Measurements from ENCODE around the gene DLGAP1.

The DLGAP1 gene

DNA sequence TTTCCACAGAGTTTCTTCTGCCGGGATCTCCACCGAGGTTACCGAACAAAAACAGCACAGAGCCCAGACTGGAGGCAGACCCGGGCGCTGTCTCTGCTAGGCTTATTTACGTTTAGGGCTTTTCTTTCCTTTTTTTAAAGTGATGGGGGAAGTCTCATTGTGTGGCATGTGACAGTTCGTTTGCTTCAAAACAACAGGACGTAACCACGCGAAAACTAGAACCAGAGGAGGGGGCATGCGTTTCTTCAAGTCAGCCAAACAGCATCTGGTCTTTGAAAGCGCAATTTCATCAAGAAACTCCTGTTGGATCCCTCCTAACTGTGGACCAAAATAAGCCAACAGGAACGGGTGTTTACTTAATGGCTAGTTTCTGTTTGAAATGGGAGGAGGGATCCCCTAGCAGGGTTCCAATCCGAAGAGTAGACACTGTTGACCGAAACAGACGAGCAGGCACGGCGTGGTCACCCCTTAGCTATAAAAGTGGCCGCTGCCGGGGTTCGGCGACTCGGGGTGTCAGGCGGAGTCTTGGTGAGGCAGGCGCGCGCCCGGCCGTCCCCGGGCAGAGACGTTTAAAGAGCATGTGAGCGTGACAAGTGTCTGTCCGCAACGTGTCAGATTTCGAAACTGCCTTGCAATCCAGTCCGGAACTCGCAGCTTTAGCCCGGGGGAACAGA is 1006.1 kb downstream of the DLGAP1 start:
- peak overlapping the region; percentile 63 for H3K4me3 ChIP-seq (replicated peaks; ENCODE audit: low read depth, low read length)
- peak; percentile 87 for DNase-seq (ENCODE audit: extremely low read depth, insufficient read length)
- TF ChIP-seq, protein P1, sequence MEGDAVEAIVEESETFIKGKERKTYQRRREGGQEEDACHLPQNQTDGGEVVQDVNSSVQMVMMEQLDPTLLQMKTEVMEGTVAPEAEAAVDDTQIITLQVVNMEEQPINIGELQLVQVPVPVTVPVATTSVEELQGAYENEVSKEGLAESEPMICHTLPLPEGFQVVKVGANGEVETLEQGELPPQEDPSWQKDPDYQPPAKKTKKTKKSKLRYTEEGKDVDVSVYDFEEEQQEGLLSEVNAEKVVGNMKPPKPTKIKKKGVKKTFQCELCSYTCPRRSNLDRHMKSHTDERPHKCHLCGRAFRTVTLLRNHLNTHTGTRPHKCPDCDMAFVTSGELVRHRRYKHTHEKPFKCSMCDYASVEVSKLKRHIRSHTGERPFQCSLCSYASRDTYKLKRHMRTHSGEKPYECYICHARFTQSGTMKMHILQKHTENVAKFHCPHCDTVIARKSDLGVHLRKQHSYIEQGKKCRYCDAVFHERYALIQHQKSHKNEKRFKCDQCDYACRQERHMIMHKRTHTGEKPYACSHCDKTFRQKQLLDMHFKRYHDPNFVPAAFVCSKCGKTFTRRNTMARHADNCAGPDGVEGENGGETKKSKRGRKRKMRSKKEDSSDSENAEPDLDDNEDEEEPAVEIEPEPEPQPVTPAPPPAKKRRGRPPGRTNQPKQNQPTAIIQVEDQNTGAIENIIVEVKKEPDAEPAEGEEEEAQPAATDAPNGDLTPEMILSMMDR (IDR thresholded peaks at IDR 0.05; ENCODE audit: insufficient read depth, low read length, poor library complexity, severe bottlenecking): no peak
- no peaks in the 10 kb centered on the region for H3K36me3 ChIP-seq (ENCODE audit: control insufficient read depth, insufficient read depth, low read length)
- H3K27me3 ChIP-seq (replicated peaks; ENCODE audit: control insufficient read depth, insufficient read depth, low read length): no peaks in the 10 kb centered on the region; the same call in 1 of the 2 replicates

DNA sequence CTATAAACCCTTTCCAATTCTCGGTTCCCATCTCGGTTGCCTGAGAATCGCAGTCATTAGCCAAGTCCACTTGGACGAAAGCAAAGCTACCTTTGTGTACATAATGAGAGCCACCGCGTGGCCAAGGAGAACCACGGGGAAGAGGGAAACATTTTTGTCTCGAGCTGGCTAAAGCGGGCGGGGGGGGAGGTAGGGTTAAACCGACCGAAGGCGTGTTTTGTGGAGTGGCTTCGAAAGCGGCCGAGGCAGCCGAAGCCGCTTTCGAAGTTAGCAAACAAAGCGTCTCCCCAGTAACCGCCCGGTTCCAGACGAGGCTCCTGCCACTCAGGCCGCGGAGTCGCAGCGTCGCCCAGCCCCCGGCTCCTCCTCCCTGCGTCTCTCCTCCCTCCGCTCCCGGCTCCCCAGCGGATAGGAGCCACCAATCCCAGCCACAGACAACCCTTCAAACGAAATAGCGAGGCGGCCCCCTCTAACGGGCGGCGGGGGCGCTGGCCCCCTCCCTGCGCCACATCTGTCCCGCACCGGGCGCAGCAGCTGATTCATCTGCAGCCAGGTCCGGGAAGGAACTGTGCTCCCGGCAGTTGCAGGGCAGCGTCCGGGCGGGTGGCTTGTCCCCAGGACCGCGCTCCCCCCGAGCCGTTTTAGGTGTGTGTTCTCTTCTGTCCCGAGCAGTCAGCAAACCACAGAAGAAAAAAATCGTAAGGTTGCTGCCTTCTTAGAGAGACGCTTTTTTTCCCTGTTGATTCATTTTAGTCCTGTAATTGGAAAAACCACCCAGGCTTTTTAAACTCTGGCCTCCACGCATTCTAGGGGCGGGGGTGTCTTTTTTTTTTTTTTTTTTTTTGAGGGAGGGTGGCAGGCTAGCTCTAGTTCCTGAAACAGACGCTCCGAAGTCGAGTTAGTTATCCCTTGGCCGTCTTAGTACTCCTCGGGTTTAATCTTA is 1006.9 kb downstream of the DLGAP1 start:
- TF ChIP-seq, protein P1 (IDR thresholded peaks at IDR 0.05; ENCODE audit: insufficient read depth, low read length, poor library complexity, severe bottlenecking): peak; percentile 24
- peak; percentile 87 for DNase-seq (ENCODE audit: extremely low read depth, insufficient read length)
- H3K4me3 ChIP-seq (replicated peaks; ENCODE audit: low read depth, low read length): peak overlapping the region; percentile 63

DNA sequence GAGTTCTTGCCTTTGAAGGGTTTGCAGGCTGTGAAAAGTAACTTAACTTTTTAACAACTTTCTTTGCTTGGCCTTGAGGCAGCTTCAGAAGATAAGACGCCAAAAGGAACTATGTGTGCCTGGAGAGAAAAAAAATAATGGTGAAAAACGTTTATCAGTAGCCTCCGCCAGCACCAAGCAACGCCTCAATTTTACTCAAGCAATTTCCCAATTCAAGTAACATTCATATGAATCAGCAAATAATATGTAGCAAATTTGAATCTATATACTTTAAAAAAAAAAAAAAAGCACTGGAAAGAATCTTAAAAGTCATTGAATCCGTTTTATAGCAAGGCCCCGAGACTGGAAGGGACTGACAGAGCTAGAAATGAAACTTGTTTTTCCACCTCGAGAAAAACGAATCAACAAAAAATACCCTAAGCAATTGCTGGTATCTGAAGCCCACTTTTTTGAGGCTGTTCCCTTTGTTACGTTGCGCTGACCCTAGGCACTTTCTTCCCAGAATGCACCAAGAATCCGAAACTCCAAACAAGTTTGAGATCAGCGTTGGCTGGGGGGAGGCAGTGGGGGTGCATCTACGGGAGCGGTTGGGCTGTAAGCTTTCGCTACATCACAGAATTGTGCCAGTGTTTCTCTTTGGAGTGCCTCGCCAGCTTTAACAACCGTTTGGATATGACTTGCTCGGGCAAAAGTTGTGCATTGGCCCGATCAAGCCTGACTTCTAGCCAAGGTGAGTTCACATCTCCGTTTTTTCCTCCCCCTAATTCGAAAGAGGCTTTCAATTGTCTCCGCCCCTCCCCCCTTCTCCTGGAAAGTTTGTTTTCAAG is 1007.8 kb downstream of the DLGAP1 start:
- no peak for DNase-seq (ENCODE audit: extremely low read depth, insufficient read length)
- no peaks in the 10 kb centered on the region; the same call in 1 of the 2 replicates for H3K27me3 ChIP-seq (replicated peaks; ENCODE audit: control insufficient read depth, insufficient read depth, low read length)
- H3K36me3 ChIP-seq (ENCODE audit: control insufficient read depth, insufficient read depth, low read length): no peaks in the 10 kb centered on the region
- TF ChIP-seq, protein P1 (IDR thresholded peaks at IDR 0.05; ENCODE audit: insufficient read depth, low read length, poor library complexity, severe bottlenecking): no peak
- H3K4me3 ChIP-seq (replicated peaks; ENCODE audit: low read depth, low read length): peak overlapping the region; percentile 63

More for the DNA sequence above, 1006.9 kb downstream of the DLGAP1 start:
- Histone ChIP-seq H3K27me3 (replicated peaks; ENCODE audit: control insufficient read depth, insufficient read depth, low read length) (no peaks in the 10 kb centered on the region; the same call in 1 of the 2 replicates), H3K36me3 (ENCODE audit: control insufficient read depth, insufficient read depth, low read length) (no peaks in the 10 kb centered on the region)

Data from GM06990 (cell line).